ENCODE results near the gene FAM53A.
"Not testable (repeated sequence)": the region's sequence is repeated elsewhere in the genome, so short reads cannot be mapped to it uniquely, and the experiment has no call there.

The FAM53A gene

DNA sequence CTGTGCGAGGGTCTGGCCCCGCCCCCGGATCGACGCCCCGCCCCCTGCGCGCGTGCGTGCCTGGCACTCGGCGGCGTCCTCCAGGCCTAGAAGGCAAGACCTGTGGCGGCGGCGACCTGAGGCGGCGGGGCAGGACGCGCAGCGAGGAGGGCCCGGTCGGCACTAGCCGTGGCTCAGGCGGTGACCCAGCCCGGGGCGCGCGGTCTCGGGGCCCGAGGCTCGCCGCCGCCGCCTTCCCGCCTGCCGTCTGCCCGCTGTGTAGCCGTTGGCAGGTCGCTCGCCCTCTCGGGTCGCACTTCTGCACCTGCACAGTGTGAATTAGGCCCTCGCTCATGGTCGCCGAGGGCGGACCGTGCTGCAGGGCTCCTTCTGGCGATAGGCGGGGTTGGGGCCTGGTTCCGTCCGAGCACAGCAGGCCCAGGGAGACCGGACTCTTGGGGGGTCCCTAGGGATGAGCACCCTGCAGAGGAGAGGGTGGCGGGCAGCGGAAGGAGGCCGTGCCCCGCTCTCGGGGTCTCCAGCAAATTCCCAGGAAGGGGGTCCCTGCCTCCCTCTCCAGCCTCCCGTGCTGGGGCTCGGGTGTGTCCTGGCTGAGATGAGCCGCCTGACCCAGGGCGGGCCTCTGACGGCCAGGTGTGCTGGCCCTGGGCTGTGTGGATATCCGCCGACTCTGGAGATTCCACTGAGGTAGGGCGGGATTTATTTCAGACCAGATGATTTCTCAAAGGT, 557 bp upstream of the FAM53A start:
- no peak for DNase-seq

DNA sequence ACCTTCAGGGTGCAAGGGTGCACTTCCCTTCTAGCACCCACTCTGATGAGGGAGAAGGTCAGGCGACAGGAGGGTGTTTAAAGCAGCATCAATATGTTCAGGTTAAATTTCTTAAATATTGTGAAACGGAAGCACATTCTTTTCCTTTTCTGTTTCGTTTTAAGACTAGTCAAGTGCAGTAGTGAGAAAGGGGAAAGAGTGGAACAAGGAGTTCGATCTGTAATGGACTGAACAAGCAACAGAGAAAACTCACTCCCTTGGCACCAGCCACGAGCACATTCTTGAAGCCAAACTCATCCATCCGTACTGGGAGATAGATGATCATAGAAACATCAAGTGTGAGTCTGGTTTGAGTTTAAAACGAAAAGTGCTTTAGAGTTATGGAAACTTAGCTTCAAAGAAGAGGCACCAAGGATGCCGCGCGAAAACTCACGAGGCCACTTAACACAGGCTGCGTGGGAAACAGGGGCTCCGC, 815 bp downstream of the FAM53A start:
- DNase-seq = no peak

DNA sequence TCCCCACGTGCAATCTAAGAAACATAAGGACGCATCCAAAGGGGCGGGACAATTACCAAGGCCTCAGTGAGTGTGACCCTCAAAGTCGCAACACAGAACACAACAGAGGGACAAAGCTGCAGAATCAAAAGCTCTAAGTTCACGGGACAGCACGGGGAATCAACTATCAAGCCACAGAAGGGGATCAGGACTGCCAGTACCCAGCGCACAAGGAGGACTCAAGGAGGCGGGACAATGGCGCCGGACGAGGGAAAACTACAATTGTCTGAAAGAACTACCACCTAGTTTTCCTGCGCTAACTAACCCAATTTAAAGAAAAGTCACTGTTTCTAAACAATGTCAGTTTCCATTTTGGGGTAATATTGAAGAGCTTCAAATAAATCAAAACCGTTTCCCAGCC, 1.3 kb downstream of the FAM53A start:
- DNase-seq = no peak

DNA sequence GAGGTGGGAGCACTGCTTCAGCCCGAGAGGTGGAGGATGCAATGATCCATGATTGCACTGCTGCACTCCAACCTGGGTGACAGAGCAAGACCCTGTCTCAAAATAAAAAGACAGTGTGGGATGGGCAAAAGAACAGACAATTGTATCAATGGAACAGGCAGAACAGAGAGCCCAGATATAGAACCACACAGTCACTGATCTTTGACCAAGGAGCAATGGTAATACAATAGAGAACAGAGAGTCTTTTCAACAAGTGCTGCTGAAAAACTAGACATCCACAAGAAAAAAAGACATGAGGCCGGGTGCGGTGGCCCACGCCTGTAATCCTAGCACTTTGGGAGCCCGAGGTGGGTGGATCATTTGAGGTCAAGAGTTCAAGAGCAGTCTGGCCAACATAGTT, 5.9 kb downstream of the FAM53A start:
- no peak for DNase-seq

- DNase-seq = no peak
Measured at GRCh38 chr4:1676605-1677525, 7.2 kb downstream of the FAM53A start.

- DNase-seq = no peak
Measured at GRCh38 chr4:1675802-1676137, 8.3 kb downstream of the FAM53A start.

DNA sequence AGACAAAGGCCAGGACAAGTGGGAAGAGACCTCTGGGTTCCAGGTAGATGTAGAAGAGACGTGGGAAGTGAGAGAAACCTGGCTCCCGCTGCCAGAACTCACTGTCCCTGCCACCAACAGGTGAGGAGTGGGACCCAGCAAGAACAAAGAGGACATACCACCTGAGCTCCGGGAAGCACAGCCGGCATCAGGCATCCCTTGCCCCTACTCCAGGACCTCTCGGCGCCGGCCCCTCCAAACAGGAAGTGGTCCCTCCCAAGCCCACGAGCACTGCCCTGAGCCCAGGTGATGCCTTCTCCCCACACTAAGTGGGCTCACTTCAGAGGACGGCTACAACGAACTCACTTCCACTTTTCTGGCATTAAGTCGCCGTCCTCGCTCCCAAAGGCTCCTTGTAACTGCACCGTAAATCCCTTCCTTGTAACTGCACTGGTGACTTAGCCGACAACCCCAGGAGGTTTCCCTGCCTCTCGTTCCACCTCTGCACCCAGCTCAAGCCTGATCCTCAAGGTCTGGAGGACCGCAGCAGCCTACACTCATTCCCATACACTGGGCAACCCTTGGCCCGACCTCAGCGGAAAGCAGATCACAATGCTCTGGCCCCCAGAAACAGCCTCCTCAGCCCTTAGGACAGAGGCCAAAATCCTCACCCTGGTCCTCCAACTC, 8.8 kb downstream of the FAM53A start:
- DNase-seq = no peak

GRCh38 chr4:1674682-1675081, 9.4 kb downstream of the FAM53A start:
- no peak for DNase-seq

- DNase-seq = no peak
Measured at GRCh38 chr4:1673671-1674070, 10.4 kb downstream of the FAM53A start.

GRCh38 chr4:1671011-1671410, 13.1 kb downstream of the FAM53A start:
- DNase-seq = not testable (repeated sequence)

- no peak for DNase-seq
Measured at GRCh38 chr4:1670279-1670678, 13.8 kb downstream of the FAM53A start.

DNA sequence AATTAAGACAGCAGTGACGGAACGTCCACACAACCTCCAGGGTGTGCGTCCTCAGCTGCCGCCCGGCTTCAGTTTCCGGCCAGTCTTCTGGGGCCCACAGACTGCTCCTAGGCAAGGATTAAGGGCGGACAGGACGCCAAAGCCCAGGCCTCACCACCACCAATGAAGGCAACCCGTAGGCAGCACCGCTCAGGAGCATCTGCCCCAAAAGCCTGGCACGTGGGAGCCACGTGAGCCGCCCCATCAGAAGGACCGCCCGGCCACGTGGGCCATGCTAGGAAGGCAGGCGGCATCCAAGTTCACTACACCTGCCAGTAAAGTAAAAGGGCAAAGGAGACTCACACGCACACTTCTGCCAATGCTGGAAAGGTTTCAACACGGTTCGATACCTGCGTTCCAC, 14.3 kb downstream of the FAM53A start:
- DNase-seq = no peak

GRCh38 chr4:1669270-1669669, 14.8 kb downstream of the FAM53A start:
- no peak for DNase-seq

GRCh38 chr4:1668488-1668840, 15.6 kb downstream of the FAM53A start:
- DNase-seq = no peak

GRCh38 chr4:1667273-1667672, 16.8 kb downstream of the FAM53A start:
- DNase-seq = no peak

GRCh38 chr4:1666391-1666790, 17.7 kb downstream of the FAM53A start:
- no peak for DNase-seq

GRCh38 chr4:1664141-1664540, 20.0 kb downstream of the FAM53A start:
- no peak for DNase-seq

DNA sequence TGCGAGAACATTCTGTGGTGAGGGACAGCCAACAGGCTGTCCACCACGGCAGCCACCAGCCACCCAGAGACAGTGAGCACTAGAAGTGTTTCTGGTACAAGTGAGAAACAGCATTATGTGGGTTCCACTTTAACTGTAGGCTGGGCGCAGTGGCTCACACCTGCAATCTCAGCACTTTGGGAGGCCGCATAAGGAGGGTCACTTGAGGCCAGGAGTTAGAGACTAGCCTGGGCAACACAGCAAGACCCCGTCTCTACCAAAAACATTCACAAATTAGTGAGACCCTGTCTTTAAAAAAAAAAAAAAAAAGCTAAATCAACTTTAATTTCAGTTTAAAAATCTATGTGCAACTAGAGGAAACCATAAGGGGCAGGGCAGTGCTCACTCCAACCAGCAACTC, 20.6 kb downstream of the FAM53A start:
- DNase-seq = no peak

DNA sequence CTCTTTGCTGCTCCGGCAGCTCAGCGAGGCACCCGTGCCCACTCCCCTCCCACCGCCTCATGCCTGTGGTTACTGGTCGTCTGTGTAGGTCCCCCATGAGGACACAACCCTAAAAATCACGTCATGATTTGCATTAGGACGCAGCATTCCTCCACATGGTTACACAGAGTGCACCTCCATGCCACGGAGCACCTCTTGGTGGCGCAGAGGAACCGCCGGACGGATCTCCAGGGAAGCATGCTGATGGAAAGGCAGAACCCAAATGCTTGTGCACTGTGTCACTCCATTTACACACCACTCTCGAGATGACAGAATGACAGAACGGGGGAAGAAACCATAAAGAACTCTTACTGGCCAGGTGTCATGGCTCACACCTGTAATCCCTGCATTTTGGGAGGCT, 22.4 kb downstream of the FAM53A start:
- DNase-seq = peak; percentile 67

GRCh38 chr4:1660948-1661677, 23.0 kb downstream of the FAM53A start:
- DNase-seq = no peak

DNA sequence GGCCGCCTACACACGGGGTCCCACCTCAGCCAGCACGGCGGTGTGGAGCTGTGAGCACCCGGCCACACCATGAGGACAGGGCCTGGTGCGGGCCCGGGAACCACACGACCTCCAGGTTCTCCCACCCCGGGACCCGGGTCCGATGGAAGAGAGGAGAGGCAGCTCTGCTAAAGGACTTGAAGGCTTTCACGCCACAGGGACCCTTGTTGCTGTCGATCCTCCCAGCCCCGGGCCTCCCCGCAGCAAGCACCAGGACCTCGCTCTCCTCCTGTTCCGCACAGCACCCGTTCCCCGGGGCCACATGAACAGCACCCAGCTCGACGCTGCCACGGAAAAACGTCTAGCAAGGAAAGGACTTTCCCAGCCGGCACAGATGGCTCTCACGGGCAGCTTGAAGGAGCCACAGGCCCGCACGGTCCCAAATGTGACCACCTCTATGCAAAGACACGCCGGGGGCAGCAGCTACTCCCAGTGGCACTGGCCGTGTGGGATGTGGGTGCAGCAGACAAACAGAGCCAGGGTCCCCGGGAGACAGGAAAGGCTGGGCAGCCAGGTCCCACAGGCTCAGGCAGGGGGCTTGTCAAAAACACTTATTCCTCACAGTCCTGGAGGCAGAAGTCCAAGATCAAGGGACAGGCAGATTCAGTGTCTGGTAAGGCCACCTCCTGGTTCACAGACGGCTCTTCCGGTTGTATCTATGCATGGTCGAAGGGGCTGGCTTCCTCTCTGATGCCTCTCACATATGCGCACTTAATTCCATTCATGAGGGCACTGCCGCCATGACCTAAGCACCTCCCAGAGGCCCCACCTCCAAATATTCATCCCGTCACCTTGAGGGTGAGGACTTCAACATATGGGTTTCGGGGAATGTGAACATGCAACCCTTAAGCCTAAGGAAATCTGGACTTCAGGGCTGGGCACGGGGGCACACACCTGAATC, 24.7 kb downstream of the FAM53A start:
- DNase-seq = no peak

DNA sequence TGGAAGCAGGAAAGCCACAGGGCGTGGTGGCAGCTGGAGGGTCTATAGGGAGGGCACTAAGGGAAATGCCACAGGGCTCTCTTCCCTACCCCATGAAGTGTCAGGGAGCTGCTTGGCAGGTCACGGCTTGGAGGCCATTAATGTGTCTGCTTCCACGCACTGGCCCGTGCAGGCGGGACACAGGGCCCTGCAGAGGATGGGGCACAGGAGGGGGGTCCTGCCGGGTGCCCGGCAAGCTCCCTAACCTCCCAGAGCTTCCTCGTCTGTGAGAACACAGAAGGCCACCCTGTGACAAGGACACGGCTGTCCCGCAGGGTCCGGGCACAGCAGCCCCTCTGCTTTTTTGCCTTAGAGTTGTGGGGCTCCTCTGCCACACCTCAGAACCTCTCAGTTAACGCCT, 25.5 kb downstream of the FAM53A start:
- no peak for DNase-seq
